HG03060 (cell line): ENCODE results near the gene SLC15A3.

Source experiments
- ATAC-seq: cut with Tn5 transposase; IDR thresholded peaks from one replicate; pipeline ENCODE4 v1.9.1; 2021; ENCODE audit warnings: low read depth, moderate number of reproducible peaks; ENCODE audit not compliant: unreplicated experiment

SLC15A3 gene

GRCh38 chr11:60951904-60952741 is at the start of gene SLC15A3:
Gene SLC15A3, minus strand, starts transcription at chr11:60952176. Its CDS starts 625 bp downstream, at chr11:60951551.
- ATAC-seq = peak; percentile 42

GRCh38 chr11:61000426-61000825 is 48.5 kb upstream of the SLC15A3 start:
- ATAC-seq = no peak

DNA sequence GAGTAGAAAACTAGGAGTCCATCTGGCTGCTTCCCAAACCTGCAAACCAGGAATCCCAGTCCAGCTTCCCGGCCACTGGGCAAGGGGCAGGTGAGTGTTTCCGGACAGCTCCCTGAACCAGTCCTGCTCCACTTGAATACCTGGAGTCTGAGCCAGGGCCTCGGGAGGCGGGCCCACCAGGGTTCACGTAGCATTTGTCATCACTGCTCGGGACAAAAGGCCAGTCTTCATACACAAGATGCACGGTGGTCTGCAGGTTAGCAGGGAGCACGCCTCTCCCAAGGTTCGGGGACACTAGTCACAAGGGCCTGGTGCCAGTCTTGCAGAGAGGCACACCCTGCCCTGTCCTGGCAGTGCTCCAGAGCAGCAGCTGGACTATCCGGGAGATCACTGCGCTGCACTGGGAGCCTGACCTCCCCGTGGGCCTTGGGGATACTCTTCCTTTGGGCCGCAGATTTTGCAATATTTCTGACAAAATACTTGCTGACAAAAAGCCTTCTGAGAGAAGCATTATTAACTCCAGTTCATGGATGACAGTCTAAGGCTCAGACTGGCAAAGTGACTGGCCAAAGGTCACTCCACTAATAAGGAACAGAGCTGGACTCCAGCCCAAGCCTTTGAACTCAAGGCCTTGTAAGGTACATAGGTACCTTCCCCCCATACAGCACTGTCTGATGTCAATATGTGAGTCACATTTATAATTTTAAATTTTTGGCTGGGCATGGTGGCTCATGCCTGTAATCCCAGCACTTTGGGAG is 44.6 kb upstream of the SLC15A3 start:
- no peak for ATAC-seq

GRCh38 chr11:60995798-60996197 is 43.8 kb upstream of the SLC15A3 start:
- ATAC-seq = no peak

DNA sequence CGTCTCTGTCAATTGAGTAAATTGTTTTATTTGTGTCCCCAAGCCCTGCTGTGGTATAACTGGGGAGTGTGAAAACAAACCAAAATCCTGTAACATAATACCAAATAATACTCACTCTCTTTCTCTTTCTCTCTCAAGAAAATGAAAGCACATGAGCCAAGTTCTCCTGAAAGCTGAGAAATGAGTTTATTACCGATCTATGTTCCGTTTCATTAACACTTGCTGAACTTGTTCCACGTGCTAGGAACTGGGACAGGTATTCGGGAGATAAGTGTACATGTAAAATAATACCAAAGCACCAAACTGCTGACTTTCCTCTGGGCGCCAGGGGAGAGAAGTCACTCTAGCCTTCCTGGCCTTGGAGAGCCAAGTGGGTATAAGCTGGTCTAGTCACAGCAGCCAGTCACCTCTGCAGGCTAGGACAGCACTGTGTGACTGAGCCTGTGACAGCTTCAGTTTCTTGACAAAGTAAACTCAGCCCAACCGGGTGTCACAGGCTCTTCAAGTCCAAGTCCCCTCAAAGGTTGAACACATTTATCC is 42.6 kb upstream of the SLC15A3 start:
- no peak for ATAC-seq

DNA sequence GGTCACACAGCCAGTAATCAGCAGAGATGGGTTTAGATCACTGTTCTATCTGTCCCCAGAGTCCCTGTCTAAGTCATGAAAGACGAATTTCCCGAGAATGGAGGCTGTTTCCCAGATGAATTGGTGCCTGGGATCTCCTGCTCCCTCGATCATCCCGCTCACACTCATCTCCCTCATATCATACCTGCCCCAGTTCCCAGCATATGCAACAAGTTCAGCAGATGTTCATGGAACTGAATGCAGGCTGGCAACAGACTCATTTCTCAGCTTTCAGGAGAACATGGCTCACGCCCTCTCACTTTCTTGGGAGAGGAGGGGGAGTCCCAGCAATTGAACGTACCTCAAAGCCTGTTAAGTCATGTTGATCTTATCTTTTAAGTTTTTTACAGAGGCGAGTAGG is 41.6 kb upstream of the SLC15A3 start:
- no peak for ATAC-seq

DNA sequence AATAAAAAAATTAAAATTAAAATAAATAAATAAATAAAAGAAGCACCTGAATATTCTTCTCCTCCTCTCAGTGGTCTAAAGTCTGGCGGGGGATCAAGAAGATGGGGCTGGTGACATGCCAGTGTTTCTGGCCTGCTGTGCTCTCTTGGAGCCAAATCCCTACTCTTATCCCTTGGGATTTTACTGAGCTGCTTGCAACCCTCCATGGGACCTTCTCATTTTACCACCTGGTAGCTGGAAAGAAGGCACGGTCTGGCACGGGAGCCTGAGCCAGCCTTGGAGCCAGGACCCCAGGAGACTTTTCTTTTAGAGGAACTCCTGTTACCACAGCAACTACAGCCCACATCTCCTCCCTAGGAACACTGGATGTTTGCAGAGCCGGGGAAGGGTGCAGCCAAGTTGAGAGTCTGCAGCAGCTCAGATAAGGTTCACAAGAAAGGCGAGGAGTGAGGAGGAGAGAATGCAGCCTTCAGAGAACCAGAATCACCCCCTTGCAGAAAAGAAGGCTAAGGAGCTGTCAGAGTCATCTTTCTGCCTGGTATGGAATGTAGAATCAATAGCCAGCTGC is 41.0 kb upstream of the SLC15A3 start:
- no peak for ATAC-seq

GRCh38 chr11:60991457-60991856 is 39.5 kb upstream of the SLC15A3 start:
- ATAC-seq = no peak

DNA sequence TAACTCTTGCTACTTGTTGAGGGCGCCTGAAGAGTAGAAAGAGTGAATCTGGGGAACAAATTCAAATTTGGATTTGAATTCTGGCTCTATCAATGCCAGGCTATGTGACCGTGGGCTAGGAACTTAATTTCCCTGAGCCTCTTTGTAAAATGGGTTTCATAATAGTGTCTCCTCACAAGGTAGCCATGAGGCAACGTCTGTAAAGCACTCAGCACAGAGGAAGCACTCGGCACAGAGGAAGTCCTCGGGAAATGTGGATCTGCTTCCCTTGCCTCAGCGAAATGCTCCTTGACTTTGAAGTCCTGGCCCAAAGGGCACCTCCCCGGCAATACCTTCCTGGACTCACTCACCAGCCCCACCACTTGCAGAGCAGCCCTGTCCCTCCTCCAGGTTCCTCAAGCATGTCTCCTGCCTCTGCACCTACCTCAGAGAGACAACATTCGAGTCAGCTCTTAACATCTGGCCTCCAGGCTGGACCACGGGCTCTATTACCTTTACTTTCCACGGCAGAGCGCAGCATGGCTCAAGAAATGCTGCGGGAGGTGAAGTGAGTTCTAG is 37.2 kb upstream of the SLC15A3 start:
- ATAC-seq = no peak

DNA sequence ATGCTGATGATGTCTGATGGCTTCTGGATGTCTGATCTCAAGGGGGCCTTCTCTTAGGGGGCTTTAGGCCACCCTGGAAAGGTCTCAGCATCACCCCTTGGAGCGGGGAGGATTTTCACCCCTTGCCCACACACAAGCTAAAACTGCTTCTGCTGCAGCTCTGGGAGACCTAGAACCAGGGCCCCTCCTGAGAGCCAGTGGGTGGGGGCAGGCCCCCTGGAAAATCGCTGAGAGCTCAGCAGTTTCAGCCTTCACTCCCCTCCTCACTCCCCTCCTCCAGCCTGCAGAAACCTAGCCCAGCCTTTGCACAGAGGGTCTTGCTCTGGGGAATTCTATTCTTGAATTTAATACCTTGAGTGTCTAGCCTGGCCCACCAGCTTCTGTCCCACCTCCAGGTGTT is 36.7 kb upstream of the SLC15A3 start:
- no peak for ATAC-seq

GRCh38 chr11:60987577-60988277 is 35.8 kb upstream of the SLC15A3 start:
- ATAC-seq = no peak

GRCh38 chr11:60985991-60986915 is 34.3 kb upstream of the SLC15A3 start:
- ATAC-seq = no peak

GRCh38 chr11:60985501-60985900 is 33.5 kb upstream of the SLC15A3 start:
- no peak for ATAC-seq

DNA sequence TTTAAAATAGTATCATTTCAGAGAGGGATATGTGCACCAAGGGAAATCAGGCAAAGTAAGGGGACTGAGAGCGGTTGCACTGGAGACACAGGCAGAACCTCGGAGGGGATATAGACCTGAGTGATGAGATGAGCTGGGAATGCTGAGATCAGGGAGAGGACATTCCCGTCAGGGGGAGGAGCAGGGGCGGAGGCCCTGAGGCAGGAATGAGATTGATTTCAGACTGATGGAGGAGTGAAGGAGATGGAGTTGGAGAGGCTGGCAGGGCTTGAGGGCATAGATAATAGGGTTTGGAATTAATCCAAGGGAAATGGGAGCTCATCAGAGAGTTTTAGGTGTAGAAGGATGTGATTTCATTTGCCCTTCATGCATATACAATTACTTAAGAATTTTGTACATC is 32.7 kb upstream of the SLC15A3 start:
- no peak for ATAC-seq

GRCh38 chr11:60984149-60984548 is 32.2 kb upstream of the SLC15A3 start:
- no peak for ATAC-seq

DNA sequence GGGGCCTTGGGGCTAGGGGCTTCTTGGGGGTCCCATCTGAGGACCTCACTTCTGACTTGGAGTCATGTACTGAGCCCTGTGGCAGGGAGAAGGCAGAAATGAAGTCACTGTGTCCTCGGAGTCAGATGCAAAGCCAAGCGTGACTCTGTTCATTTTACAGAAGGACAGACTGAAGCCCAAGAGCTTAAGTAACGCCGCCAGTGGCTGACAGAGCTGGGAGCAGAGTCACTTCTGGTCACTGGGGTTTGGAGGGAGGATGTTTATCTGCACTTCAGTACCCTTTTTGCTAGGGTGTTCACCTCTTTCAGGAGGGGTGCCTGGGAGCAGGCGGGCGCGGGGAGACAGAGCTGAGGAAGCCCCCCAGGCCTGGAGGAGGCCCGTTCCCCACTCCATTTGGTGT is 30.2 kb upstream of the SLC15A3 start:
- ATAC-seq = no peak

GRCh38 chr11:60981515-60981914 is 29.5 kb upstream of the SLC15A3 start:
- no peak for ATAC-seq

- ATAC-seq = no peak
Measured at GRCh38 chr11:60978546-60979380, 26.8 kb upstream of the SLC15A3 start.
